Superior temporal gyrus (tissue), 1 donor: ENCODE data around the gene RALGPS1.
"Not testable (repeated sequence)": the region's sequence is repeated elsewhere in the genome, so short reads cannot be mapped to it uniquely, and the experiment has no call there.

Experiments
- DNase-seq: peaks from one replicate; pipeline ENCODE4 v3.0.0-alpha.2; 2016; ENCODE audit errors: extremely low spot score

Gene RALGPS1

GRCh38 chr9:126988857-126989256, 74.3 kb downstream of the RALGPS1 start:
- DNase-seq: no peak

DNA sequence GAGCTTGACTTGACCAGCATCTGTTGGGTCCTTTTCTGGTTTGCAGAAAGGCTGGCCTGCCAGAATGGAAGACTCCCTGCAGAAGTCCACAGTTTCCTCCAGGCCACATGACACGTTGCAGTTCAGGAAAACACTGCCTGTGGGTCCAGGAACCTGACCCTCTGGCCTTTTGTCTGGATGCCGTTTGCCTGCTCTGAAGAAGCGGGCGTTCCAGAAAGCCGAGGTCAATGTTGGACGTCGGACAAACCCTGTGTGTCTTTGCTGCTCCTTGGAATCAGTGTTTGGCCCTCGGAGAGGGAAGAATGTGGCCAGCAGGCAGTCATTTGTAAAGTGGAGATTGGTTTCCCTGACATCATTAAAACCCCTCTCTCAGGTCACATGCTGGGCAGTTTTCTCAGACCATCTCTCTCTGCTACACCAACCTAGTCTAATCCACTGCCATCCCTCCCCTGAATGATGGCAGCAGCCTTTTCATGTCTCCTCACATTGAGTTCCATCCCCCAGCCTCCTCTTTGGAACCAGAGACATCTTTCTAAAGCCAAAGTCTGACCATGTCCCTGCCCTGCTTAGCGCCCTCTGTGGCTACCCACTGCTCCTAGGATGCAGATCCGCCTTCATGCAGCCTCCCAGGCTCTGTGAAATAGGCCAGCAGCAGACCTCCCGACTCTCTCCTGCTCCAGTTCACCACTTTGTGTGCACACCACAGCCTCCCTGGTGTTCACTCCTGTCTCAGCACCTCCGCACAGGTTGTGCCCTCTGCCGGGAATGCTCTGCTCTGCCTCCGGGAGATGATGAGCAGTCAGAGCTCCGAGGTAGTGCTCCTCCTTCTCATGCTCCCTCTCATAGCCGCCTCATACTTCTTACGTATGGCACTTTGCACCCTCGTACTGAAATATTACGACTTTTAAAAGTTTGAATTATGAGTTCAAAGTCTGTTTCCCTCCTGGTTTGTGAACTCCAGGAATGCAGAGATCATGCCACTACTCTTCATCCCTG, 75.6 kb downstream of the RALGPS1 start:
- no peak for DNase-seq

DNA sequence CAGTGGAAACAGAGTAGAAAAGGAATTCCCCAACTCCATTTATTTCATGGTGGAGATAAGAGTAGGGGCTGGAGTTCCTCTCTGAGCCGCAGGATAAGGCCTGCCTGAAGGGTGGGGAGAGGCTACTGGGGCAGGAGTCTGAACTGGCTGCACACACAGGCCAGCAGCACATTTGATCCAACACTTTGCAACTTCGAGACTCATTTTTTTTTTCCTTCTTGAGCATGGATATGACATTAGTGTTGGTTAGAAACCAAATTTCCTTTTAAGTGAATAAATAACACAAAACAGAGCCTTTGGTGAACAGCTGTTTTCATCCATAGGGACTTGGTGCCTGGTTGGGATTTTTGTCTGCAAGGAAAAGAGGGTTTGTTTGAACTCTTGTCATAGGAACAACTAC, 76.6 kb downstream of the RALGPS1 start:
- DNase-seq: no peak

DNA sequence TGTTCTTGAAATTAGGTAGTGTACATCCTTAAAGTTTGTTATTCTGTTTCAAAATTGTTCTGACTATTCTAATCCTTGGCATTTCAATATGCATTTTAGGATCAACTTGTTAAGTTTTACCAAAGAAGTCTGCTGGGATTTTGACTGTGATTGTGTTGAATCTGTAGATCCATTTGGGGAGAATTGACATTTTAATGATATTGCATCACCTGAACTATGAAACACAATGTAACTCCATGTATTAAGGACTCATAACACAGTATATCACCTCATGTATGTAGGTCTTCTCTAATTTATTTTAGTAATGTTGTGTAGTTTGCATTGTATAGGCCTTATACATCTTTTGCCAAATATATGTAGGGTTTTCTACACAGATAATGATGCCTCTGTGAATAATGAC, 77.8 kb downstream of the RALGPS1 start:
- no peak for DNase-seq

- no peak for DNase-seq
Observed at GRCh38 chr9:126999315-127000068, 84.9 kb downstream of the RALGPS1 start.

GRCh38 chr9:127004946-127005769, 90.6 kb downstream of the RALGPS1 start:
- DNase-seq: no peak

DNA sequence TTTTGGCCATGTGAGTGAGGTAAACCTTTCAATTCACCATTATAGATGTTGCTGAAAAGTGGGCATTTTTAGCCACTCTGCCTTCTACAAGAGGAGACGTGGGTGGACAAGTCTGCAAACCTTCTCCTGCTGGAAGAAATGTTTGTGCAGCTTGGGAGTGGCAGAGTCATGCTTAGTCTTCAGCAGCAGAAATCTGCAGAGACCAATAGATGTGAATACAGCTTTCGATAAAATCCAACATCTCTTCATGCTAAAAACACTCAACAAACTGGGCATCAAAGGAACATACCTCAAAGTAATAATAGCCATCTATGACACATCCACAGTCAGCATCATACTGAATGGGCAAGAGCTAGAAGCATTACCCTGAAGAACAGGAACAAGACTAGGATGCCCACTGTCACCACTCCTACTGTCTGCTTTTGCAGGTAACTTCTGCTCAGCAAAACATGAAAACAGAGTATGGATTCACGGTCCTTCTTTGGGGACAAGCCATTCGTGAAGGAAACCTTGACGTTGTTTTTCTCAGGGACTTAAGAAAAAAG, 91.3 kb downstream of the RALGPS1 start:
- DNase-seq: peak; percentile 61

- DNase-seq: no peak
Observed at GRCh38 chr9:127007638-127008037, 93.1 kb downstream of the RALGPS1 start.

- DNase-seq: no peak
Observed at GRCh38 chr9:127008076-127008475, 93.5 kb downstream of the RALGPS1 start.

GRCh38 chr9:127011772-127012171, 97.2 kb downstream of the RALGPS1 start:
- no peak for DNase-seq

GRCh38 chr9:127012250-127012649, 97.7 kb downstream of the RALGPS1 start:
- DNase-seq: no peak

DNA sequence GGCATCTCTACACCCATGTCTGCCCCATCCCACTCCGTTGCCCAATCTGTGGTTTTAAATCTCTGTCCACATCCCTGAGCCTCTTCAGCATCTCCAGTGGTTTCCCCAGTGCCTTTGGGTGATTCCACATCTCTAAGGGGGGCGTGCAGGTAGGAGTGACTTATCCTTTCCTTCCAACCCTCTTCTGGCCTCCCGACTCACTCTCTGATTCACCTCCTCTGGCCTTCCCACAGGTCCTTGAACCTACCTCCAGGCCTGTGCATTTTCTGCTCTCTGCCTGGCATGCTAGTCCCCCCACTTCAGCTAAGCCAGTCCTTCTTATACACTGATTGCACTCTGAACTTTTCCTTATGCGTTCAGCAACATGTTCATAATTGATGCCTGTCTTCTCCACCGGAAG, 99.0 kb downstream of the RALGPS1 start:
- DNase-seq: no peak

GRCh38 chr9:127014216-127014909, 99.8 kb downstream of the RALGPS1 start:
- DNase-seq: no peak

GRCh38 chr9:127014910-127015540, 100.4 kb downstream of the RALGPS1 start:
- DNase-seq: no peak

DNA sequence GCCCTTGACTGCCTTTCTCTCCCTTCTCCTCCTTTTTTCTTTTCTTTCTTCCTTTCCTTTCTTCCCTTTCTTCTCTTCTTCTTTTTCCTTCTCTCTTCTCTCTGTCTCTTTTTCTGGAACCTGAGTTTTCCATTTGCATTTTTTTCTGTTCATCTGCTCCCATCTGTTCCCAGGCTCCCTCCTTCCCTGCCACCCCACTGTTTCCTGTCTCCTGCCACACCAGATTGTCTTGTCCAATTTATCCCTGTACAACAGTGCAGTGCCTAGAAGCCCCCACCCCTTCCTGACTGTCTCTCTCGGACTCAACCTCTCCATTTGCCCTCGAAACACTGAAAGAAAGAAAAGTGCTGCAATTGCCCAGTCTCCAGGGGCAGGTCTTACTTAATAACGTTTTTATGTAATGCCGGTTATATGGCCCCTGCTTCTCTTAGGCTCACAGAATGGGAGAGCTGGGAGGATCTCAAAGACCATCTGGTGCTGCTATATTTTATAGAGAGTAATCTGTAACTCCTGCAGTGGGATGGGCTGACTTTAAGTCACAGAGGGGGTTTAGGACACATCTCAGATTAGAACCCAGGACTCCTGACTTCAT, 101.4 kb downstream of the RALGPS1 start:
- no peak for DNase-seq

- not testable (repeated sequence) for DNase-seq
Observed at GRCh38 chr9:127017979-127018378, 103.4 kb downstream of the RALGPS1 start.

DNA sequence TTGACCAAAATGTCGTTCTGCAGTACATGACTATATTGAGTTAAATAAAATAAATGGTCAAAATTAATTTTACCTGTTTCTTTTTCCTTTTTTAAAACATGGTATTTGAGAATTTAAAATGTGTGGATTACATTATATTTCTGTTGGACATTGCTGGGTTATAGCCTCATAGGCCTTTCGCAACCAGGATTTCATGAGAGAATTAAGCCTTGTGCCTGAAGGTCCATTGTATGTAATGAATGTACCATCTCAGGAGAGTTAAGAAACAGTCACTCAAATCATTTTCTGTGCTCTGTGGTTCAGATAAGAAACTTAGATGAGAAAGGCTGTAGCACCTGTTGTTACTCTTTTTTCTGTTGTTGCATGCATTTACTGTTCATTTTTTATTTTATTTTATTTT, 104.4 kb downstream of the RALGPS1 start:
- DNase-seq: no peak

DNA sequence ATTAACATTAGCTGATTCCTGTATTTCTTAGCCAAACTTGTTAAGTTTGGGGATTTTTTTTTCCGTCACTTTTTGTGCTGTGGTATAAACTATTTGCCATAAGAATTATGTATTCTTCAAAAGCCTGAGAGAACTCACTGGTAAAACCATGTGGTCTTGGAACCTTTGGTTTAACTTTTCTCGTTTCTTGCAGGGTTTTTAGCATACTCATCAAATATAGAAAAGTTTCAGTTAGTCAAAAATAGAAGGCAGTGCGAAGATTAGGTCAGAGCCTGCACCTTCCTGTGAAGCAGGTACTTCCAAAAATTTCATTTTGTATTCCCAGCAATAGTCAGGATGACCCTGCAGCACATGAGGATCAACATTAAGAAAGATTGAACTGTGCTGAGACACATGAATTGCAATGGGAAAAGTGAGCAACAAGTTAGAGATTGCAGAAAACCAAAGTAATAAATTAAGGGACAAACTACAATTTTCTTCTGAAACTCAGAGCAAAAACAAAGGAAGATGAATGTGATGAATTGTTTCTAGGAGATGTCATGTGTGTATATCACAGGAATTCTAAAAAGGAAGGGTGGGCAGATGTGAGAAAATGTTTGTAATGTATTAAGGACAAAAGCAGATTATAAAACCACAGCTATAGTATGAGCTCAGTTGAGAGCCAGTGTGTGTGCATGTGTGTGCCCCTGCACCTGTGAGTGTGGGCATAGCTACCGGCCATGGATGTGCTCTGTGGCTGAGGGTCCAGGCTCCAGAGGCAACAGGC, 105.6 kb downstream of the RALGPS1 start:
- no peak for DNase-seq

DNA sequence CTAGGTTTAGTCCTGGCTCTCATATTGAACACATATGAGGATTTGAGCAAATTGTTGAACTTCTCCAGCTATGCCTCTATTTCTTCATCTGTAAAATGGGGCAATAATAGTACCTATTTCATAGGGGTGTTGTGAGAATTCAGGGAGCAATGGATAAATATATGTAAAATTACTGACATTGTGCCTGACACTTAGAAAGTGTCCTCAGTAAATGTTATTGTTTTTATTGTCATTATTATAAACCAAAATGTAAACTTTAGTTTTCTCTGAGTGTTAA, 106.2 kb downstream of the RALGPS1 start:
- no peak for DNase-seq
